Panc1 (cell line): ENCODE results near the gene ADO. TPM values are rescaled to one million over a fixed set of nuclear protein-coding genes. Genes with fewer than 3 reads are reported as not detected.

ENCODE experiments used
- ATAC-seq: fragments of 200-7000 bp; cut with Tn5 transposase; 2 replicates; pipeline ENCODE4 v1.9.1; 2020; ENCODE audit warnings: mild to moderate bottlenecking, moderate library complexity
- BruUV-seq: library from RNA; stranded (reverse); fragments of 400-500 nt; replicated peaks from 2 replicates; lab custom pipeline; 2021; lab: Mats Ljungman, UMichigan
- CTCF ChIA-PET: fragments of 300-600 bp; sonication (Branson Sonifier 250); formaldehyde crosslinking; loops from one replicate; lab custom pipeline; 2022; ENCODE audit warnings: antibody characterized with exemption; lab: Charles Lee
- POLR2A ChIA-PET: fragments of 300-600 bp; sonication (Branson Sonifier 250); formaldehyde crosslinking; loops from one replicate; lab custom pipeline; 2022; ENCODE audit warnings: antibody characterized with exemption; lab: Charles Lee
- DNase-seq: peaks from one replicate; pipeline ENCODE4 v3.0.0-alpha.2; 2010; ENCODE audit warnings: low read depth, low spot score
- H3K27ac ChIP-seq: 2 replicates; pipeline ENCODE4 v1.5.1; 2011; ENCODE audit warnings: mild to moderate bottlenecking, low read length, inconsistent platforms
- H3K27me3 ChIP-seq: fragments of 200-500 bp; sonication (Bioruptor generic); 2 replicates; pipeline ENCODE4 v1.6.0; 2014; ENCODE audit warnings: low read length, inconsistent platforms; ENCODE audit not compliant: control insufficient read depth, insufficient read depth
- H3K36me3 ChIP-seq: fragments of 200-500 bp; sonication (Bioruptor generic); 2 replicates; pipeline ENCODE4 v1.5.1; 2014; ENCODE audit warnings: inconsistent platforms, mild to moderate bottlenecking, low read length, moderate library complexity; ENCODE audit not compliant: control insufficient read depth, insufficient read depth
- H3K4me1 ChIP-seq: 2 replicates; pipeline ENCODE4 v1.5.1; 2011; ENCODE audit warnings: inconsistent platforms, mild to moderate bottlenecking, low read length, moderate library complexity; ENCODE audit not compliant: control insufficient read depth, insufficient read depth
- H3K4me3 ChIP-seq, 2 experiments: 2 replicates each; pipeline ENCODE4 v1.5.1; 2011 to 2012; ENCODE audit warnings: low read depth in 2 of 2, low read length in 2 of 2, mild to moderate bottlenecking in 2 of 2, inconsistent platforms in 1 of 2, moderate library complexity in 1 of 2
- H3K9me3 ChIP-seq: fragments of 200-500 bp; sonication (Bioruptor generic); 2 replicates; pipeline ENCODE4 v1.5.1; 2014; ENCODE audit warnings: low read depth, mild to moderate bottlenecking, inconsistent platforms, low read length, moderate library complexity; ENCODE audit not compliant: control insufficient read depth, insufficient read depth
- POLR2AphosphoS5 ChIP-seq: IDR thresholded peaks from 2 replicates; pipeline ENCODE4 v1.6.1; 2012; ENCODE audit warnings: mild to moderate bottlenecking, low read depth, low read length, moderate library complexity
- SIN3A ChIP-seq: IDR thresholded peaks from 2 replicates; pipeline ENCODE4 v1.6.1; 2012; ENCODE audit warnings: low read depth, mild to moderate bottlenecking, low read length, moderate library complexity, borderline replicate concordance; ENCODE audit not compliant: insufficient read depth
- TCF7L2 ChIP-seq: IDR thresholded peaks from 2 replicates; pipeline ENCODE4 v1.6.1; 2011; ENCODE audit warnings: mild to moderate bottlenecking, low read depth, low read length, inconsistent platforms
- in situ Hi-C: cut with HindIII; loops from 2 replicates; pipeline ENCODE4 v1.10.0; 2016; ENCODE audit warnings: low sequenced_read_pairs, low pct_unique_long_range_greater_than_20kb
- intact Hi-C: fragments of 100-400 bp; cut with micrococcal nuclease; formaldehyde crosslinking; loops from one replicate; pipeline ENCODE4 v1.10.0; 2022; ENCODE audit not compliant: unreplicated experiment
- total RNA-seq: library from RNA; stranded (reverse); gene quantifications from one replicate; pipeline ENCODE4 v1.2.1, GENCODE V29; 2021; ENCODE audit not compliant: unreplicated experiment
- TF ChIP-seq, protein P1 (sequence below), 2 experiments: IDR thresholded peaks; 2 replicates each; pipeline ENCODE4 v1.6.1; 2011 to 2012; ENCODE audit warnings: low read depth in 2 of 2, control low read depth in 1 of 2, low read length in 1 of 2, mild to moderate bottlenecking in 1 of 2, moderate library complexity in 1 of 2; ENCODE audit not compliant: insufficient read depth in 1 of 2
- TF ChIP-seq, protein P2 (sequence below): fragments of 450-650 bp; IDR thresholded peaks from 2 replicates; pipeline ENCODE4 v1.5.1; 2017; ENCODE audit warnings: mild to moderate bottlenecking

ADO gene
- total RNA-seq, 1 experiment from 2014 or later, result 24.9 TPM

DNA sequence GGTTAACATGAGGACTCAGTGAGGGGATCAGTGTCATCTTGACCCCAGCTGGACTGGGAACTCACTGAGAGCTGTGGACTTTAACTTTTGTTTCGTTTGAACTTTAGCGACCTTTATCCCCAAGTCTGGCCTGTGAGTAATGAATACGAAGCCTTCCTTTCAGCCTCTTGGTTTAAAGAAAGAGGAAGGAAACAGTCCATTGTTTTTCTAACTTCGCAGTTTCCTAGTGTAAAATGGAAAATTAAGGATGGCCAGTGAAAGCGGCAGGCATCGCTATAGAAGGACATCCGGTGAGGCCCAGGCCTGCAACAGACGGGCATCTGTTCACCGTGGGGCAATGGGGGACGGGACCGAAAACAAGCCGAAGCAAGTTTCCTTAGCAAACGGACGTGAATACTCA, 44.1 kb upstream of the ADO start:
- no TSS peak for BruUV-seq
- DNase-seq (no peak), ATAC-seq (no peak)
- Histone ChIP-seq H3K9me3 (no peaks in the 10 kb centered on the region), H3K4me1 (no peaks in the 10 kb centered on the region), H3K27me3 (peaks cover 6% of the 10 kb centered on the region; the same call in 1 of the 2 replicates), H3K4me3 (no peak overlapping the region), H3K36me3 (no peaks in the 10 kb centered on the region), H3K27ac (no peak overlapping the region)
- intact Hi-C loops, result no loop called here
- in situ Hi-C loops, result no loop called here
- TF ChIP-seq, protein P1, sequence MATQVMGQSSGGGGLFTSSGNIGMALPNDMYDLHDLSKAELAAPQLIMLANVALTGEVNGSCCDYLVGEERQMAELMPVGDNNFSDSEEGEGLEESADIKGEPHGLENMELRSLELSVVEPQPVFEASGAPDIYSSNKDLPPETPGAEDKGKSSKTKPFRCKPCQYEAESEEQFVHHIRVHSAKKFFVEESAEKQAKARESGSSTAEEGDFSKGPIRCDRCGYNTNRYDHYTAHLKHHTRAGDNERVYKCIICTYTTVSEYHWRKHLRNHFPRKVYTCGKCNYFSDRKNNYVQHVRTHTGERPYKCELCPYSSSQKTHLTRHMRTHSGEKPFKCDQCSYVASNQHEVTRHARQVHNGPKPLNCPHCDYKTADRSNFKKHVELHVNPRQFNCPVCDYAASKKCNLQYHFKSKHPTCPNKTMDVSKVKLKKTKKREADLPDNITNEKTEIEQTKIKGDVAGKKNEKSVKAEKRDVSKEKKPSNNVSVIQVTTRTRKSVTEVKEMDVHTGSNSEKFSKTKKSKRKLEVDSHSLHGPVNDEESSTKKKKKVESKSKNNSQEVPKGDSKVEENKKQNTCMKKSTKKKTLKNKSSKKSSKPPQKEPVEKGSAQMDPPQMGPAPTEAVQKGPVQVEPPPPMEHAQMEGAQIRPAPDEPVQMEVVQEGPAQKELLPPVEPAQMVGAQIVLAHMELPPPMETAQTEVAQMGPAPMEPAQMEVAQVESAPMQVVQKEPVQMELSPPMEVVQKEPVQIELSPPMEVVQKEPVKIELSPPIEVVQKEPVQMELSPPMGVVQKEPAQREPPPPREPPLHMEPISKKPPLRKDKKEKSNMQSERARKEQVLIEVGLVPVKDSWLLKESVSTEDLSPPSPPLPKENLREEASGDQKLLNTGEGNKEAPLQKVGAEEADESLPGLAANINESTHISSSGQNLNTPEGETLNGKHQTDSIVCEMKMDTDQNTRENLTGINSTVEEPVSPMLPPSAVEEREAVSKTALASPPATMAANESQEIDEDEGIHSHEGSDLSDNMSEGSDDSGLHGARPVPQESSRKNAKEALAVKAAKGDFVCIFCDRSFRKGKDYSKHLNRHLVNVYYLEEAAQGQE (IDR thresholded peaks at IDR 0.05; ENCODE audit: insufficient read depth in 1 of 2, low read depth in 2 of 2, low read length in 1 of 2), result no peak
- TF ChIP-seq POLR2AphosphoS5 (no peak), SIN3A (no peak), TCF7L2 (no peak)
- TF ChIP-seq, protein P2, sequence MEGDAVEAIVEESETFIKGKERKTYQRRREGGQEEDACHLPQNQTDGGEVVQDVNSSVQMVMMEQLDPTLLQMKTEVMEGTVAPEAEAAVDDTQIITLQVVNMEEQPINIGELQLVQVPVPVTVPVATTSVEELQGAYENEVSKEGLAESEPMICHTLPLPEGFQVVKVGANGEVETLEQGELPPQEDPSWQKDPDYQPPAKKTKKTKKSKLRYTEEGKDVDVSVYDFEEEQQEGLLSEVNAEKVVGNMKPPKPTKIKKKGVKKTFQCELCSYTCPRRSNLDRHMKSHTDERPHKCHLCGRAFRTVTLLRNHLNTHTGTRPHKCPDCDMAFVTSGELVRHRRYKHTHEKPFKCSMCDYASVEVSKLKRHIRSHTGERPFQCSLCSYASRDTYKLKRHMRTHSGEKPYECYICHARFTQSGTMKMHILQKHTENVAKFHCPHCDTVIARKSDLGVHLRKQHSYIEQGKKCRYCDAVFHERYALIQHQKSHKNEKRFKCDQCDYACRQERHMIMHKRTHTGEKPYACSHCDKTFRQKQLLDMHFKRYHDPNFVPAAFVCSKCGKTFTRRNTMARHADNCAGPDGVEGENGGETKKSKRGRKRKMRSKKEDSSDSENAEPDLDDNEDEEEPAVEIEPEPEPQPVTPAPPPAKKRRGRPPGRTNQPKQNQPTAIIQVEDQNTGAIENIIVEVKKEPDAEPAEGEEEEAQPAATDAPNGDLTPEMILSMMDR, result no peak
- ChIA-PET POLR2A (no interaction called here), CTCF (interaction anchor here (0.8 kb wide), 1 partner anchor 150 kb away, joined by 3 read pairs; no protein-coding TSS in a partner anchor)

DNA sequence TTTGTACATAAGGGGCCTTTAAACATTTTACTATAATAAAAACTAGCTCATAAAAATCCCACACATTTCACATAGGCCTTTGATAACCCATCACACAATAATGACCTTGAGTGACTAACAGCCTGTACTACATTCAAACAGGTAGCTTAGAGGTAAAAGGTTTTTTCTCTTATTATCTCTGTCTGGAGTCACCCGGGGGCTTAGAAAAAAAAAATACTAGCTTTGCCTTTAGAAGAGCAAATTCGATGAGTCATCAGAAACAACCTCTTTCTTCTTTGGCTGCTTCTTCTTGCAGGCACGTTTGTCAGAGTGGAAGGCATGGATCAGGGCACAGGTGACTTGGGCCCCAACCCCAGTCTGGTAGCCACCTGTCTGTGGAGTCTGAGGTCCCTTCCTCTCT, 43.4 kb upstream of the ADO start:
- no TSS peak for BruUV-seq

More for the DNA sequence above, 43.4 kb upstream of the ADO start:
- POLR2A ChIA-PET, result no interaction called here
- Histone ChIP-seq H3K4me3 (no peak overlapping the region), H3K36me3 (no peaks in the 10 kb centered on the region), H3K27ac (no peak overlapping the region), H3K9me3 (no peaks in the 10 kb centered on the region), H3K4me1 (no peaks in the 10 kb centered on the region), H3K27me3 (no peaks in the 10 kb centered on the region)
- ATAC-seq, result no peak
- DNase-seq, result no peak
- CTCF ChIA-PET, result interaction anchor here (0.8 kb wide), 1 partner anchor 150 kb away, joined by 3 read pairs; no protein-coding TSS in a partner anchor
- intact Hi-C loops (no loop called here), in situ Hi-C loops (no loop called here)
- TF ChIP-seq, protein P1 (IDR thresholded peaks at IDR 0.05; ENCODE audit: insufficient read depth in 1 of 2, low read depth in 2 of 2, low read length in 1 of 2), result no peak
- TF ChIP-seq TCF7L2 (no peak), SIN3A (no peak), POLR2AphosphoS5 (no peak)
- TF ChIP-seq, protein P2, result no peak
